HEK293 (cell line): Measurements from ENCODE around the gene AIG1.

Experiments used
- CTCF ChIA-PET: fragments of 350-600 bp; formaldehyde crosslinking; extraction: SDS; loops from one replicate; lab custom pipeline; 2021; ENCODE audit warnings: antibody characterized with exemption; lab: Yijun Ruan, JAX
- POLR2A ChIA-PET: fragments of 300-600 bp; formaldehyde crosslinking; extraction: SDS; loops from one replicate; lab custom pipeline; 2020; ENCODE audit warnings: antibody characterized with exemption, inconsistent platforms; lab: Yijun Ruan, JAX
- H3K27ac ChIP-seq: fragments of 200-500 bp; sonication (Bioruptor generic); 2 replicates; pipeline ENCODE4 v1.5.1; 2014; ENCODE audit warnings: low read depth, low read length, control low read depth, inconsistent platforms; ENCODE audit errors: extremely low read depth
- H3K36me3 ChIP-seq, 2 experiments: fragments of 200-500 bp in 1 of 2; sonication (Bioruptor generic) in 1 of 2; 1 replicate in 1 of 2; 2 replicates in 1 of 2; pipeline ENCODE4 v1.5.1; 2014 to 2017; ENCODE audit warnings: inconsistent platforms in 2 of 2, low read length in 2 of 2; ENCODE audit not compliant: control insufficient read depth in 2 of 2, insufficient read depth in 1 of 2
- H3K4me1 ChIP-seq: fragments of 200-500 bp; sonication (Bioruptor generic); 2 replicates; pipeline ENCODE4 v1.5.1; 2014; ENCODE audit warnings: mild to moderate bottlenecking, low read length, inconsistent platforms; ENCODE audit not compliant: control insufficient read depth, insufficient read depth
- H3K4me3 ChIP-seq: 2 replicates; pipeline ENCODE4 v1.5.1; 2011; ENCODE audit warnings: low read depth, mild to moderate bottlenecking, control low read depth, low read length, moderate library complexity
- H3K9me3 ChIP-seq: fragments of 200-500 bp; sonication (Bioruptor generic); 2 replicates; pipeline ENCODE4 v1.5.1; 2014; ENCODE audit warnings: low read depth, low read length, inconsistent platforms; ENCODE audit not compliant: control insufficient read depth, insufficient read depth
- GLIS1 ChIP-seq: fragments of 450-650 bp; formaldehyde crosslinking; IDR thresholded peaks from 2 replicates; pipeline ENCODE4 v1.5.1; 2016; ENCODE audit warnings: missing biosample characterization, missing genetic modification characterization
- GLIS2 ChIP-seq: fragments of 450-650 bp; formaldehyde crosslinking; IDR thresholded peaks from 2 replicates; pipeline ENCODE4 v1.5.1; 2016; ENCODE audit warnings: missing biosample characterization, missing genetic modification characterization
- MZF1 ChIP-seq: fragments of 450-650 bp; formaldehyde crosslinking; IDR thresholded peaks from 2 replicates; pipeline ENCODE4 v1.5.1; 2017; ENCODE audit warnings: missing biosample characterization, missing genetic modification characterization, borderline replicate concordance
- SALL2 ChIP-seq: fragments of 450-650 bp; formaldehyde crosslinking; IDR thresholded peaks from 2 replicates; pipeline ENCODE4 v1.5.0; 2017; ENCODE audit warnings: missing biosample characterization, mild to moderate bottlenecking, missing genetic modification characterization, borderline replicate concordance
- ZFP41 ChIP-seq: fragments of 450-650 bp; formaldehyde crosslinking; IDR thresholded peaks from 2 replicates; pipeline ENCODE4 v1.5.1; 2016; ENCODE audit warnings: missing biosample characterization, missing genetic modification characterization, borderline replicate concordance
- ZNF121 ChIP-seq: fragments of 450-650 bp; formaldehyde crosslinking; IDR thresholded peaks from 2 replicates; pipeline ENCODE4 v1.5.1; 2016; ENCODE audit warnings: missing biosample characterization, missing genetic modification characterization
- ZNF174 ChIP-seq: fragments of 450-650 bp; formaldehyde crosslinking; IDR thresholded peaks from 2 replicates; pipeline ENCODE4 v1.5.0; 2017; ENCODE audit warnings: missing biosample characterization, mild to moderate bottlenecking, missing genetic modification characterization
- ZNF37A ChIP-seq: fragments of 450-650 bp; IDR thresholded peaks from 2 replicates; pipeline ENCODE4 v1.5.1; 2018; ENCODE audit warnings: missing biosample characterization, missing genetic modification characterization
- ZNF501 ChIP-seq: fragments of 450-650 bp; formaldehyde crosslinking; IDR thresholded peaks from 2 replicates; pipeline ENCODE4 v1.5.1; 2016; ENCODE audit warnings: missing biosample characterization, missing genetic modification characterization
- ZNF510 ChIP-seq: fragments of 450-650 bp; formaldehyde crosslinking; IDR thresholded peaks from 2 replicates; pipeline ENCODE4 v1.5.1; 2018; ENCODE audit warnings: mild to moderate bottlenecking, missing genetic modification characterization, missing biosample characterization; ENCODE audit not compliant: insufficient replicate concordance
- ZNF571 ChIP-seq: fragments of 450-650 bp; formaldehyde crosslinking; IDR thresholded peaks from 2 replicates; pipeline ENCODE4 v1.5.0; 2017; ENCODE audit warnings: missing biosample characterization, missing genetic modification characterization
- ZNF596 ChIP-seq: fragments of 450-650 bp; IDR thresholded peaks from 2 replicates; pipeline ENCODE4 v1.5.0; 2018; ENCODE audit warnings: missing biosample characterization, mild to moderate bottlenecking, missing genetic modification characterization, moderate library complexity
- ZNF624 ChIP-seq: fragments of 450-650 bp; formaldehyde crosslinking; IDR thresholded peaks from 2 replicates; pipeline ENCODE4 v1.5.1; 2017; ENCODE audit warnings: missing biosample characterization, missing genetic modification characterization
- ZNF707 ChIP-seq: fragments of 450-650 bp; formaldehyde crosslinking; IDR thresholded peaks from 2 replicates; pipeline ENCODE4 v1.5.1; 2016; ENCODE audit warnings: missing biosample characterization, missing genetic modification characterization
- ZNF792 ChIP-seq: fragments of 450-650 bp; formaldehyde crosslinking; IDR thresholded peaks from 2 replicates; pipeline ENCODE4 v1.5.1; 2016; ENCODE audit warnings: missing biosample characterization, missing genetic modification characterization
- TF ChIP-seq, protein P1 (sequence below): fragments of 450-650 bp; IDR thresholded peaks from 2 replicates; pipeline ENCODE4 v1.5.1; 2018; ENCODE audit warnings: missing biosample characterization, missing genetic modification characterization
- TF ChIP-seq, protein P2 (sequence below): fragments of 450-650 bp; formaldehyde crosslinking; conservative IDR thresholded peaks from 2 replicates; pipeline ENCODE4 v1.5.1; 2016; ENCODE audit warnings: low read depth, missing biosample characterization, missing genetic modification characterization
- TF ChIP-seq, protein P3 (sequence below): fragments of 450-650 bp; formaldehyde crosslinking; IDR thresholded peaks from 2 replicates; pipeline ENCODE4 v1.5.1; 2016; ENCODE audit warnings: missing biosample characterization, missing genetic modification characterization
- TF ChIP-seq, protein P4 (sequence below): fragments of 450-650 bp; formaldehyde crosslinking; IDR thresholded peaks from 2 replicates; pipeline ENCODE4 v1.5.1; 2016; ENCODE audit warnings: missing biosample characterization, missing genetic modification characterization, borderline replicate concordance

AIG1 gene

DNA sequence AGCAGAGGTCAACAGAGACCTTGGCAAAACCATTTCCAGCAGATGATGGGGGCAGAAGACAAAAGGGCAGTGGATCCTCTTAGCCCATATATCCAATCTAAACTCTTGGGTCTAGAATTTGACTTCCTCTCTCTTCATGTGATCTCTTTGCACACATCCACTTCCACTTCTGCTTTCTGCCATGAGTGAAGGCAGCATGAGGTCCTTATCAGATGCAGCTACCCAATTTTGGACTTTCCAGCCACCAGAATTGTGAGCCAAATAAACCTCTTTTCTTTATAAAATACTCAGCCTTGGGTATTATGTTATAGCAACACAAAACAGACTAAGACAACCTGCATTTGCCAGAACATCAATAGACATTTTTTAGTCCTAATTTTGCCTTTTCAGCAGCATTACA, 198.3 kb downstream of the AIG1 start:
- TF ChIP-seq ZNF571 (no peak), GLIS1 (tag by site-specific recombination) (no peak), SALL2 (tag by site-specific recombination) (no peak), ZNF596 (tag by site-specific recombination) (no peak), ZNF792 (tag by site-specific recombination) (no peak), ZNF37A (tag by site-specific recombination) (no peak), GLIS2 (no peak), ZNF174 (no peak), ZNF501 (tag by site-specific recombination) (no peak), ZNF624 (tag by site-specific recombination) (no peak)
- TF ChIP-seq, protein P1, sequence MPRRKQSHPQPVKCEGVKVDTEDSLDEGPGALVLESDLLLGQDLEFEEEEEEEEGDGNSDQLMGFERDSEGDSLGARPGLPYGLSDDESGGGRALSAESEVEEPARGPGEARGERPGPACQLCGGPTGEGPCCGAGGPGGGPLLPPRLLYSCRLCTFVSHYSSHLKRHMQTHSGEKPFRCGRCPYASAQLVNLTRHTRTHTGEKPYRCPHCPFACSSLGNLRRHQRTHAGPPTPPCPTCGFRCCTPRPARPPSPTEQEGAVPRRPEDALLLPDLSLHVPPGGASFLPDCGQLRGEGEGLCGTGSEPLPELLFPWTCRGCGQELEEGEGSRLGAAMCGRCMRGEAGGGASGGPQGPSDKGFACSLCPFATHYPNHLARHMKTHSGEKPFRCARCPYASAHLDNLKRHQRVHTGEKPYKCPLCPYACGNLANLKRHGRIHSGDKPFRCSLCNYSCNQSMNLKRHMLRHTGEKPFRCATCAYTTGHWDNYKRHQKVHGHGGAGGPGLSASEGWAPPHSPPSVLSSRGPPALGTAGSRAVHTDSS (tag by site-specific recombination): no peak
- TF ChIP-seq, protein P2, sequence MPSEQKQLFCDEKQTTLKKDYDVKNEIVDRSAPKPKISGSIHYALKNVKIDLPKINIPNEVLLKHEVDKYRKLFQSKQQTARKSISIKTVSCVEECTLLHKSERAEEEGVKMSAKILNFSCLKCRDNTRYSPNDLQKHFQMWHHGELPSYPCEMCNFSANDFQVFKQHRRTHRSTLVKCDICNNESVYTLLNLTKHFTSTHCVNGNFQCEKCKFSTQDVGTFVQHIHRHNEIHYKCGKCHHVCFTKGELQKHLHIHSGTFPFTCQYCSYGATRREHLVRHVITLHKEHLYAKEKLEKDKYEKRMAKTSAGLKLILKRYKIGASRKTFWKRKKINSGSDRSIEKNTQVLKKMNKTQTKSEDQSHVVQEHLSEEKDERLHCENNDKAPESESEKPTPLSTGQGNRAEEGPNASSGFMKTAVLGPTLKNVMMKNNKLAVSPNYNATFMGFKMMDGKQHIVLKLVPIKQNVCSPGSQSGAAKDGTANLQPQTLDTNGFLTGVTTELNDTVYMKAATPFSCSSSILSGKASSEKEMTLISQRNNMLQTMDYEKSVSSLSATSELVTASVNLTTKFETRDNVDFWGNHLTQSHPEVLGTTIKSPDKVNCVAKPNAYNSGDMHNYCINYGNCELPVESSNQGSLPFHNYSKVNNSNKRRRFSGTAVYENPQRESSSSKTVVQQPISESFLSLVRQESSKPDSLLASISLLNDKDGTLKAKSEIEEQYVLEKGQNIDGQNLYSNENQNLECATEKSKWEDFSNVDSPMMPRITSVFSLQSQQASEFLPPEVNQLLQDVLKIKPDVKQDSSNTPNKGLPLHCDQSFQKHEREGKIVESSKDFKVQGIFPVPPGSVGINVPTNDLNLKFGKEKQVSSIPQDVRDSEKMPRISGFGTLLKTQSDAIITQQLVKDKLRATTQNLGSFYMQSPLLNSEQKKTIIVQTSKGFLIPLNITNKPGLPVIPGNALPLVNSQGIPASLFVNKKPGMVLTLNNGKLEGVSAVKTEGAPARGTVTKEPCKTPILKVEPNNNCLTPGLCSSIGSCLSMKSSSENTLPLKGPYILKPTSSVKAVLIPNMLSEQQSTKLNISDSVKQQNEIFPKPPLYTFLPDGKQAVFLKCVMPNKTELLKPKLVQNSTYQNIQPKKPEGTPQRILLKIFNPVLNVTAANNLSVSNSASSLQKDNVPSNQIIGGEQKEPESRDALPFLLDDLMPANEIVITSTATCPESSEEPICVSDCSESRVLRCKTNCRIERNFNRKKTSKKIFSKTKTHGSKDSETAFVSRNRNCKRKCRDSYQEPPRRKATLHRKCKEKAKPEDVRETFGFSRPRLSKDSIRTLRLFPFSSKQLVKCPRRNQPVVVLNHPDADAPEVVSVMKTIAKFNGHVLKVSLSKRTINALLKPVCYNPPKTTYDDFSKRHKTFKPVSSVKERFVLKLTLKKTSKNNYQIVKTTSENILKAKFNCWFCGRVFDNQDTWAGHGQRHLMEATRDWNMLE (tag by site-specific recombination): no peak
- TF ChIP-seq, protein P3, sequence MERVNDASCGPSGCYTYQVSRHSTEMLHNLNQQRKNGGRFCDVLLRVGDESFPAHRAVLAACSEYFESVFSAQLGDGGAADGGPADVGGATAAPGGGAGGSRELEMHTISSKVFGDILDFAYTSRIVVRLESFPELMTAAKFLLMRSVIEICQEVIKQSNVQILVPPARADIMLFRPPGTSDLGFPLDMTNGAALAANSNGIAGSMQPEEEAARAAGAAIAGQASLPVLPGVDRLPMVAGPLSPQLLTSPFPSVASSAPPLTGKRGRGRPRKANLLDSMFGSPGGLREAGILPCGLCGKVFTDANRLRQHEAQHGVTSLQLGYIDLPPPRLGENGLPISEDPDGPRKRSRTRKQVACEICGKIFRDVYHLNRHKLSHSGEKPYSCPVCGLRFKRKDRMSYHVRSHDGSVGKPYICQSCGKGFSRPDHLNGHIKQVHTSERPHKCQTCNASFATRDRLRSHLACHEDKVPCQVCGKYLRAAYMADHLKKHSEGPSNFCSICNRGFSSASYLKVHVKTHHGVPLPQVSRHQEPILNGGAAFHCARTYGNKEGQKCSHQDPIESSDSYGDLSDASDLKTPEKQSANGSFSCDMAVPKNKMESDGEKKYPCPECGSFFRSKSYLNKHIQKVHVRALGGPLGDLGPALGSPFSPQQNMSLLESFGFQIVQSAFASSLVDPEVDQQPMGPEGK (tag by site-specific recombination): no peak
- no peaks in the 10 kb centered on the region for H3K36me3 ChIP-seq
- H3K27ac ChIP-seq: no peak overlapping the region
- no peak overlapping the region for H3K4me3 ChIP-seq
- CTCF ChIA-PET: no interaction called here
- no peaks in the 10 kb centered on the region for H3K9me3 ChIP-seq
- POLR2A ChIA-PET: no interaction called here
- H3K4me1 ChIP-seq: no peaks in the 10 kb centered on the region

DNA sequence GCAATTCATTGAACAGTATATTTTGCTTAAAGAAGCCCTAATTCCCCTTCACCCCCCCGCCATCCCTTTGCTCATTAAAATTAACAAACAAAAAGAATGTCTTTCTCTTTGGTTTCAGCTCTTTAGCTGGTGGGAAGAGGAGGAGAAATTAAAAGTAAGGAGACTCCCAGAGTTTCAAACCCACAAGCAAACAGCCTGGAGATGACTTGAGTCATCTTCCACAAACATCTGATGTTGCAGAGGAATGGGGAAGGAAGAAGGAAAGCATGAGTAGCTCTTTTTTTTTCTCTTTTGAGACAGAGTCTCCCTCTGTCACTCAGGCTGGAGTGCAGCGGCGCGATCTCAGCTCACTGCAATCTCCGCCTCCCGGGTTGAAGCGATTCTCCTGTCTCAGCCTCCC, 200.2 kb downstream of the AIG1 start:
- Histone ChIP-seq H3K9me3 (no peaks in the 10 kb centered on the region), H3K4me3 (no peak overlapping the region), H3K27ac (no peak overlapping the region), H3K36me3 (no peaks in the 10 kb centered on the region), H3K4me1 (no peaks in the 10 kb centered on the region)
- POLR2A ChIA-PET: no interaction called here
- CTCF ChIA-PET: no interaction called here
- no peak for TF ChIP-seq ZNF510 (tag by site-specific recombination)
- TF ChIP-seq ZFP41 (tag by site-specific recombination): no peak
- TF ChIP-seq ZNF121 (tag by site-specific recombination): no peak
- TF ChIP-seq, protein P4, sequence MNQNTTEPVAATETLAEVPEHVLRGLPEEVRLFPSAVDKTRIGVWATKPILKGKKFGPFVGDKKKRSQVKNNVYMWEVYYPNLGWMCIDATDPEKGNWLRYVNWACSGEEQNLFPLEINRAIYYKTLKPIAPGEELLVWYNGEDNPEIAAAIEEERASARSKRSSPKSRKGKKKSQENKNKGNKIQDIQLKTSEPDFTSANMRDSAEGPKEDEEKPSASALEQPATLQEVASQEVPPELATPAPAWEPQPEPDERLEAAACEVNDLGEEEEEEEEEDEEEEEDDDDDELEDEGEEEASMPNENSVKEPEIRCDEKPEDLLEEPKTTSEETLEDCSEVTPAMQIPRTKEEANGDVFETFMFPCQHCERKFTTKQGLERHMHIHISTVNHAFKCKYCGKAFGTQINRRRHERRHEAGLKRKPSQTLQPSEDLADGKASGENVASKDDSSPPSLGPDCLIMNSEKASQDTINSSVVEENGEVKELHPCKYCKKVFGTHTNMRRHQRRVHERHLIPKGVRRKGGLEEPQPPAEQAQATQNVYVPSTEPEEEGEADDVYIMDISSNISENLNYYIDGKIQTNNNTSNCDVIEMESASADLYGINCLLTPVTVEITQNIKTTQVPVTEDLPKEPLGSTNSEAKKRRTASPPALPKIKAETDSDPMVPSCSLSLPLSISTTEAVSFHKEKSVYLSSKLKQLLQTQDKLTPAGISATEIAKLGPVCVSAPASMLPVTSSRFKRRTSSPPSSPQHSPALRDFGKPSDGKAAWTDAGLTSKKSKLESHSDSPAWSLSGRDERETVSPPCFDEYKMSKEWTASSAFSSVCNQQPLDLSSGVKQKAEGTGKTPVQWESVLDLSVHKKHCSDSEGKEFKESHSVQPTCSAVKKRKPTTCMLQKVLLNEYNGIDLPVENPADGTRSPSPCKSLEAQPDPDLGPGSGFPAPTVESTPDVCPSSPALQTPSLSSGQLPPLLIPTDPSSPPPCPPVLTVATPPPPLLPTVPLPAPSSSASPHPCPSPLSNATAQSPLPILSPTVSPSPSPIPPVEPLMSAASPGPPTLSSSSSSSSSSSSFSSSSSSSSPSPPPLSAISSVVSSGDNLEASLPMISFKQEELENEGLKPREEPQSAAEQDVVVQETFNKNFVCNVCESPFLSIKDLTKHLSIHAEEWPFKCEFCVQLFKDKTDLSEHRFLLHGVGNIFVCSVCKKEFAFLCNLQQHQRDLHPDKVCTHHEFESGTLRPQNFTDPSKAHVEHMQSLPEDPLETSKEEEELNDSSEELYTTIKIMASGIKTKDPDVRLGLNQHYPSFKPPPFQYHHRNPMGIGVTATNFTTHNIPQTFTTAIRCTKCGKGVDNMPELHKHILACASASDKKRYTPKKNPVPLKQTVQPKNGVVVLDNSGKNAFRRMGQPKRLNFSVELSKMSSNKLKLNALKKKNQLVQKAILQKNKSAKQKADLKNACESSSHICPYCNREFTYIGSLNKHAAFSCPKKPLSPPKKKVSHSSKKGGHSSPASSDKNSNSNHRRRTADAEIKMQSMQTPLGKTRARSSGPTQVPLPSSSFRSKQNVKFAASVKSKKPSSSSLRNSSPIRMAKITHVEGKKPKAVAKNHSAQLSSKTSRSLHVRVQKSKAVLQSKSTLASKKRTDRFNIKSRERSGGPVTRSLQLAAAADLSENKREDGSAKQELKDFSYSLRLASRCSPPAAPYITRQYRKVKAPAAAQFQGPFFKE (tag by site-specific recombination): no peak
- TF ChIP-seq MZF1: no peak
- TF ChIP-seq ZNF707 (tag by site-specific recombination): no peak
